Stimulated activated CD4-positive, alpha-beta T cell treated with anti-CD3 and anti-CD28 coated beads, Interleukin-12 subunit alpha, Interleukin-12 subunit beta, amount 100 ng/mL, for 48 hours (primary cell): ENCODE data around the gene WDR46.

ENCODE experiments used
- DNase-seq, 3 donors: peaks; one replicate each; pipeline ENCODE4 v3.0.0-alpha.2; 2020; ENCODE audit warnings: low read depth in 2 of 3, low spot score in 1 of 3

WDR46 gene

GRCh38 chr6:33314515-33314942, 25.5 kb upstream of the WDR46 start:
- DNase-seq: peak; percentile 52 to 55 (median 52)

DNA sequence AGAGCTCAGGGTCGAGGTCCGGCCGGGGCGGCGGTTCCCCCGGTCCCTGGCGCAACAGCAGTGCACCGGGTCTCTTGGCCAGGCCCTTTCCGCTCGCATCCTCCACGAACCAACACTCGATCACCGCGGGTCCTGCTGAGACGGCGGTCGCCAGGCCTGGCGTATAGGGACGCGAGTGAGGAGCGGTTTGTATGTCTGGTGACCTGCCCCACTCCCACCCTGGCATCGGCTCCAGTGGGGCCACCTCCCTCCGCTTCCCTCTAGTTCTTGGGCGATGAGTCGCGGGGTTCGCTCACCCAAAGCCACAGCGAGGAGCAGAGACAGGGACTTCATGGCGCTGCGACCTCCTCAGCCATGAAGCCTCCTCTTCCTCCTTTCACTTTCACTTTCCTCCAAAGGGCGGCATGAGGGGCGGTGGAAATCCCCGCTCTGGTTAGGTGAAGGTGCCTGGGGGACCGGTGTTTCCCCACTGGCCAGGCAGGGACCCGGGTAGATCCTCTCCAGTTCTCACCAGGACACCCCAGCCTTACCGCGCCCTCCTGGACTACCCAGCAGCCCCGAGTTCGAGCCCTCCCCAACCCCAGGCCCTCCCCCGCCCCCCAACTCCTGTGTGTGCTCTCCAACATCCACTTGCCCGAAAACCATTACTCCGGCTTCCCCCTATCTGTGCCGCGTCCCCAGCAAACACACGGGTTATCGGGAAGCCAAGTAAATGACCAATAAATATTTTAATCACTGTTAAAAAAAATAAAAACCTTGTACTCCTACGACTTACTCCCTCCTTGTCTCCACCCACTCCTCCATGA, 24.9 kb upstream of the WDR46 start, which contains the start of gene TAPBP:
TAPBP (minus strand) TSS at position 370 of the 806 bp plus-strand sequence; CDS start at position 333, 37 bp downstream.
- peak; percentile 72 to 78 (median 73) for DNase-seq

DNA sequence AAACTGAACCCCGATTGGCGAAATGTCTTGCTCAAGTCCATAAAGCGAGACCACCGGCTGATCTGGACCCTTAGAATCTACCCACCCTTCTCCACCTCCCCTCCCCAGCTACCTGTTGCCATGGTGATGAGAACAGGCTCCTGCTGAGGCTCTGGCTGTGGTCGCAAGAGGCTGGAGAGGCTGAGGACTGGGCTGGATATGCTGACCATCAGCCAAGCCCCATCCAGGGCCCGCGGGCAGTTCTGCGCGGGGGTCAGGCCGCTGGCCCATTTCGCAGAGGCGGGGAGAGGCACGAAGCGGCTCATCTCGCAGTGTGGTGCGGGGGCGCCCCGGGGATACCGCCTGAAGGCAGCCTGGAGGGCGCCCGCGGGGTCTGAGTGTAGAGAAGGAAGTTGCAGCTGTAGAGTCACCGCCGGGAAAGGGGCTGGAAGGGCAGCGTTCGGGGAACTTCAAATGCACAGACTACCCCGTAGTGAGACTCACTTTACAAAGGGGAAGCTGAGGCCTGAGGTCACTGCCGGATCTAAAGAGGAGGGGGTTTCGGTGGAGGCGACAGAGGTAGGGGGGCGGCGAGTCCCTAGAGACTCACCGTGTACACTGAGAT, 24.2 kb upstream of the WDR46 start:
- no peak for DNase-seq

DNA sequence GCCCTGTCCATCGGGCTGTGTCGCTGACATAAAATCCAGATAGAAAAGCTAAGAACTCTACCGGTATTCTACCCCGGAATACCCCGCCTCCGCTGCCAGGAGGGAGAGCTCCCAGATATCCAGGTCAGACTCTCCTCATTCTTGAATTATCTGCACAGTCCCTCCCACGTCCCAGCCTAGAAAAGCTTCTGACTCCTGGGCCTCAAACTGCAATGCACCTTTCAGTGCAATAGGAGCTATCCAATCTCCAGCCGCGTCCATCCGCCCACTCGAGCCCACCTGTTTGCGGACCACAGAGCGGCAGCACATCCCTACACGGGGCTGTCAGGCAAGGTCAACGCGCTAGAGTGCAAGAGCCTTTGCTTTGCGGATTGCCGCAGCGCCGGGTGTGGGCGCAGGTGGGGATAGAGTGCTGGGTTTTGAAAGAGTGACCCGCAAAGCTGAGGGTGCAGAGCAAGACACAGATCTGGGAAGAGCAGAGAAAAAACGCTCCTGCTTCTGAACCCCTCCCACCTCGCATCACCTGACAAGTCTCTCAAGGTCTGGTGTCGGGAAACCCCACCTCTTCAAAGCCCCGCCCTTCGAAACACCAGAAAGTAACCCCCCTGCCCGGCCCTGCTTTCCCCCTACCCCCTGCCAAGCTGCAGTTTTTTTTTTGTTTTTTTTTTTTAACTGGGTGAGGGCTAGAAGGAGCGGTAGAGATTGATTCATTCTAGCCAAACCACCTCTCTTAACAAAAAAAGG, 23.5 kb upstream of the WDR46 start:
- peak in 2 of 3 donors; percentile 55 to 68 for DNase-seq

DNA sequence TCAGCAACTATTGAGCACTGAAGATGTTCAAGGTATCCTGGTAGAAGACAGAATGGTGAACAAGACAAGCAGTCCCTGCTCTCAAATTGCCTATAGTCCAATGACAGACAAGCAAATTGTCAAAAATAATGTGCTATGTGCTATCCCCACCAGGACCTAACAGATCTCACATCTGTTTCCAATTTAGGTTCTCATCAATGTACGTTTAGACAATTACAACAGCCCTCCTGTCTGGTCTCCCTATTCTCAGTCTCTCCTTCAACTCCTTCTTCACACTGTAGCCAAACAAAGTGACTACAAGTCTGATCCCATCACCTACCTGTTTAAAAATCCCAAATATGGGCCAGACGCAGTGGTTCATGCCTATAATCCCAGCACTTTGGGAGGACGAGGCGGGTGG, 17.3 kb upstream of the WDR46 start:
- DNase-seq: no peak

DNA sequence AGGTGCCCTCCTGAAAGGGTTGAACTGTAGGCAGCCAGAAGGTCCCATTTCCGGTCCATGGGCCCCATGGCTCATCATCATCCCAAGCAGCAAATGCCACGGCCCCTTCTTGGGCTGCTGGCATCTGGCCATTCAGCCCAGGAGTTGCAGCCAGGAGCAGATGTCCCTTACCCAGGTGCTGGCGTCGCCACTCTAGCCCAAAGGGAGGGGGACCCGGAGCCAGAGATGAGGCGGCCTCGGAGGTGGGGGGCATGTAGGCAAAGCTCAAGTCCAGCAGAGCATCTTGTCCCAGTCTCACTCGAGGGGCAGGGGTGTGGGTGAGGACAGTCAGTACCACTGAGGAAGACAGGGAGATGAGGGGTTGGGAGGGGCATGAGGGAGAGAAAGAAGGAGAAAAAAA, 16.0 kb upstream of the WDR46 start:
- no peak for DNase-seq

- DNase-seq: no peak
These were observed 15.2 kb upstream of the WDR46 start for GRCh38 chr6:33304216-33304615.

GRCh38 chr6:33301877-33302276, 12.8 kb upstream of the WDR46 start:
- DNase-seq: no peak

- peak; percentile 88 to 92 (median 90) for DNase-seq
These were observed 10.4 kb upstream of the WDR46 start for GRCh38 chr6:33299237-33299944.

DNA sequence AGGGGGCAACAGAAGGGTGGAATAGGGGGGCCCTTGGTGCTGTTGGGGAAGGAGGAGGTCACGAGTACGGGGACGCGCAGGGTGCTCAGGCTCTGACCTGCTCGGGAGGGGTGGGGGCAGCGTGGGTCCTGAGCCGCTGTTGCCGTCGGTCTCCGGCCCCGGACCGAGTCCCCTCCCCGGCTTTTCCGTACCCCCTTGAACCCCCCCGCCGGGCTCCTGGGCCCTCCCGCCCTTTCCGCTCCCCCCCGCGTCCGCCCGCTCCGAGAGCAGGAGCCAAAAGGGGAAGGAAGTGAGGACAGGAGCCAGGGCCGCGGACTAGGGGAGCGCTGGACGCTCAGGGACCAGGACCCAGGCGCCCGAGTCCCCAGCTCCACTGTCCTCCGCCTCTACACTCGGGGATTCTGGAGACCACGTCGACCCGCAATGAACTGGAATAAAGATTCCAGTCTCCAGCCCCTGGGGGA, 9.8 kb upstream of the WDR46 start, which contains the start of gene RGL2:
RGL2 (minus strand) TSS at position 170 of the 464 bp plus-strand sequence. CDS start 332 bp downstream, outside the sequence.
- peak in 1 of 3 donors; percentile 49 for DNase-seq

GRCh38 chr6:33297956-33298772, 9.1 kb upstream of the WDR46 start:
- DNase-seq: peak; percentile 46 to 65 (median 60)

DNA sequence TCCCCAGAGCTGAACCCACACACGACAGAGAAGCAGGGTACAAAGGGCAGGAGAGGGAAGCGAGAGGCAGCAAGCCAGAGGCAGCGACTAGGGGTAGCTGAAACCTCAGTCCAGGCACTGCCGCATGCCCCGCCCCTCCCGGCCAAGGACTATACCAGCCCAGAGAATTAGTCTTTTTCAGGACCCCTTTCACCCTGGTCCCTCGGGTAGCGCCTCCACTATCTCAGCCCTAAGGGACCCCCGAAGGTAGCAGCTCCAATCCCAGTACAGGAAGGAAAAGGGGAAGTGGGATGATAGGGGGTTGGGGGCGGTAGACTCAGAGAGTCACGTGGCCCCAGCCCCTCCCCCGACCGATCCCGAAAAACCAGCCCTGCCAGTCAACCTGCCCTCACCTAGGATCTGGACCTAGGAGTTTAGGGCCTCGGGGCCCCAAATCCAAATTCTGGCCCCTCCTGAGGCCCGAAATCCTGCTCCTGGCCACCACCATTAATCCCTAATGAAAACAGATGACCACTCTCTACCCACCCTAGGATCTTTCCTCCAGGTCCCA, 8.4 kb upstream of the WDR46 start:
- DNase-seq: no peak

DNA sequence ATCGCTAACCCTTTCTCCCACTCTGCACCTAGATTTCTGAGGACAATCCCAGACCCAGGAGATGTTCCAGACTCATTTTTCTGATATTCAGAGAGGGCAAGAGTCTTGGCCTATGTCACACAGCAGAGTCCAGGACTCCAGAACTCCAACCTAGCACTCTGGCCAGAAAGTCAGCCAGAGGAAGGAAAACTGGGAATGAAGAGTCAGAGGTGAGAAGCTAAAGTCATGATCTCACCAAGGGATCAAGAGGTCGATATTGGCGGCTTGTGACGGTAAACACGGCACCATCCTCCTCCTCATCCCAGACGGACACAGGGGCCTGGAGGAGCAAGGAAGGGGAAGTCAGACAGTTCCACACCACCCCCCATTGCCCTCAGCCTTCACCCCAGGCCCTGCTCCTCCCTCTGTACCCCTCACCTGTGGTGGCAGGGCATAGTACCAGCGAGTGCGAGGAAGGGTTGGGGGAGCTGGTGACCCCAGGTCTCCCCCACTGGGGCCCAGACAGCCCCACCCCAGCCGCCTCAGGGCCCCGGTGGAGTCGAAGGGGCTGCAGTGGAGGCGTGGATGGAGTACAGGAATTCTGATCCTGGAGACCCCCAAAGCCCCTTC, 7.9 kb upstream of the WDR46 start:
- no peak for DNase-seq

- DNase-seq: no peak
These were observed 6.8 kb upstream of the WDR46 start for GRCh38 chr6:33295621-33296369.

DNA sequence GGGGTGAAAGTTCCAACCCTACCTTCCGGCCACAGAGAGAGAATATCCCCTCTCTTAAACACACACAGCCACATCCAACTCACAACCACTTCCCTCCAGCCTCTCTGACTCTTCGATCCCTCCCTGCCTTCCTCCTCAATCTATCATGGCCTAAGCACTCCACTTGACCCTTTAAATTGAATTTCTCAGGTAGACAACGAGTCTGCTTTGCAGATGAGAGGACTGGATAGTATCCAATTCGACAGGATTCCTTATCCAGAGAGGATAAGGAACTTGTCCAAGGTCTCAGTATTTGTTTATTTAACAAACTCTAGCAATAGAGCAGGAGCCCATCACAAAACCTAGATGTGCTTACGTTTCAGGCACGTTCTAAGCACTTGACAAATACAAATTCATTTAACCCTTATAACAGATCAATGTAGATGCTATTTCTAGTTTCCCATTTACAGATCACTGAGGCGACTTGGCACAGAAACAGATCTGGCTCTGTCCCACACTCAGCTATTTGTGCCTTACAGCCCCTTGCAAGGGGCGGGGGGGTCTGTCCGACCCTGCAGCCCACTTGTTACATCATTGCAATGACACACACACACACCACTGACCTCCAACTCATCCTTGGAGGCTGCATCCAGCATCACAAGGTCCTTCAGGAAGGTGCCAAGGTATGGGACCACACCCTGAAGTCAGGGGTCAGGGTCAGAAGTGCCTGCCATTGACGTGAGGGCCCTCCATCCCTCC, 5.2 kb upstream of the WDR46 start:
- DNase-seq: no peak

- no peak for DNase-seq
These were observed 4.1 kb upstream of the WDR46 start for GRCh38 chr6:33292996-33293682.

DNA sequence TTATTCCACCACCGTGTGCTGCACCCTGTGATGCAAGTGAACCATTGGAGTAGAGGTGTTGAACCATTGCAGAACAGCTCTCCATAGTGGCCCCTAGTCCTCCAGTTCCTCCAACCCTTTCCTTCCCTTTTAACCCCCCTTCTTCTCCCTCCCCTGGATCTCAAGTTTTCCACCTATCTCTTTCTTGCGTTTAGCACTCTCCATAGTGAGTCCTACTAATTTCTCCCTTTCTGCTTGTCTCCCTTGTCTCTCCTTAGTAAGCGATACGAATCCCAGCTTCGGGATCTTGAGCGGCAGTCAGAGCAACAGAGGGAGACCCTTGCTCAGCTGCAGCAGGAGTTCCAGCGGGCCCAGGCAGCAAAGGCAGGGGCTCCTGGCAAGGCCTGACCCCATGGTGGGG, 1.4 kb upstream of the WDR46 start:
- no peak for DNase-seq
